Activated naive CD4-positive, alpha-beta T cell treated with anti-CD3 and anti-CD28 coated beads, Interleukin-2, amount 50 U/mL, for 72 hours (primary cell): ENCODE measurements around the gene IGF2R. TPM values are rescaled to one million over a fixed set of nuclear protein-coding genes. Genes with fewer than 3 reads are reported as not detected.
"Not testable (repeated sequence)": the region's sequence is repeated elsewhere in the genome, so short reads cannot be mapped to it uniquely, and the experiment has no call there.

Experiments used
- ATAC-seq, 2 donors: fragments of 150-1000 bp; cut with Tn5 transposase; 2 replicates each; pipeline ENCODE4 v1.10.0; 2021; ENCODE audit warnings: mild to moderate bottlenecking in 2 of 2, moderate library complexity in 2 of 2
- DNase-seq, 2 donors: peaks; one replicate each; pipeline ENCODE4 v3.0.0; 2021 to 2022; ENCODE audit warnings: low spot score in 2 of 2
- H3K27ac Mint-ChIP-seq, 2 donors: one replicate each; pipeline ENCODE4 v1.8.0; 2022; ENCODE audit warnings: mild to moderate bottlenecking in 2 of 2, mixed read lengths in 2 of 2
- H3K36me3 Mint-ChIP-seq, 2 donors: one replicate each; pipeline ENCODE4 v1.8.0; 2022; ENCODE audit warnings: mixed read lengths in 2 of 2
- H3K9me3 Mint-ChIP-seq, 2 donors: one replicate each; pipeline ENCODE4 v1.8.0; 2022; ENCODE audit warnings: mixed read lengths in 2 of 2
- total RNA-seq, 2 donors: library from RNA; stranded (reverse); gene quantifications; one replicate each; pipeline ENCODE4 v1.2.3, GENCODE V29; 2022

The IGF2R gene, protein sequence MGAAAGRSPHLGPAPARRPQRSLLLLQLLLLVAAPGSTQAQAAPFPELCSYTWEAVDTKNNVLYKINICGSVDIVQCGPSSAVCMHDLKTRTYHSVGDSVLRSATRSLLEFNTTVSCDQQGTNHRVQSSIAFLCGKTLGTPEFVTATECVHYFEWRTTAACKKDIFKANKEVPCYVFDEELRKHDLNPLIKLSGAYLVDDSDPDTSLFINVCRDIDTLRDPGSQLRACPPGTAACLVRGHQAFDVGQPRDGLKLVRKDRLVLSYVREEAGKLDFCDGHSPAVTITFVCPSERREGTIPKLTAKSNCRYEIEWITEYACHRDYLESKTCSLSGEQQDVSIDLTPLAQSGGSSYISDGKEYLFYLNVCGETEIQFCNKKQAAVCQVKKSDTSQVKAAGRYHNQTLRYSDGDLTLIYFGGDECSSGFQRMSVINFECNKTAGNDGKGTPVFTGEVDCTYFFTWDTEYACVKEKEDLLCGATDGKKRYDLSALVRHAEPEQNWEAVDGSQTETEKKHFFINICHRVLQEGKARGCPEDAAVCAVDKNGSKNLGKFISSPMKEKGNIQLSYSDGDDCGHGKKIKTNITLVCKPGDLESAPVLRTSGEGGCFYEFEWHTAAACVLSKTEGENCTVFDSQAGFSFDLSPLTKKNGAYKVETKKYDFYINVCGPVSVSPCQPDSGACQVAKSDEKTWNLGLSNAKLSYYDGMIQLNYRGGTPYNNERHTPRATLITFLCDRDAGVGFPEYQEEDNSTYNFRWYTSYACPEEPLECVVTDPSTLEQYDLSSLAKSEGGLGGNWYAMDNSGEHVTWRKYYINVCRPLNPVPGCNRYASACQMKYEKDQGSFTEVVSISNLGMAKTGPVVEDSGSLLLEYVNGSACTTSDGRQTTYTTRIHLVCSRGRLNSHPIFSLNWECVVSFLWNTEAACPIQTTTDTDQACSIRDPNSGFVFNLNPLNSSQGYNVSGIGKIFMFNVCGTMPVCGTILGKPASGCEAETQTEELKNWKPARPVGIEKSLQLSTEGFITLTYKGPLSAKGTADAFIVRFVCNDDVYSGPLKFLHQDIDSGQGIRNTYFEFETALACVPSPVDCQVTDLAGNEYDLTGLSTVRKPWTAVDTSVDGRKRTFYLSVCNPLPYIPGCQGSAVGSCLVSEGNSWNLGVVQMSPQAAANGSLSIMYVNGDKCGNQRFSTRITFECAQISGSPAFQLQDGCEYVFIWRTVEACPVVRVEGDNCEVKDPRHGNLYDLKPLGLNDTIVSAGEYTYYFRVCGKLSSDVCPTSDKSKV (N-terminal part only)
- total RNA-seq: 100 to 1,000 TPM in 1 of 2 donors, 10 to 100 TPM in 1; 73.8 to 105 TPM

DNA sequence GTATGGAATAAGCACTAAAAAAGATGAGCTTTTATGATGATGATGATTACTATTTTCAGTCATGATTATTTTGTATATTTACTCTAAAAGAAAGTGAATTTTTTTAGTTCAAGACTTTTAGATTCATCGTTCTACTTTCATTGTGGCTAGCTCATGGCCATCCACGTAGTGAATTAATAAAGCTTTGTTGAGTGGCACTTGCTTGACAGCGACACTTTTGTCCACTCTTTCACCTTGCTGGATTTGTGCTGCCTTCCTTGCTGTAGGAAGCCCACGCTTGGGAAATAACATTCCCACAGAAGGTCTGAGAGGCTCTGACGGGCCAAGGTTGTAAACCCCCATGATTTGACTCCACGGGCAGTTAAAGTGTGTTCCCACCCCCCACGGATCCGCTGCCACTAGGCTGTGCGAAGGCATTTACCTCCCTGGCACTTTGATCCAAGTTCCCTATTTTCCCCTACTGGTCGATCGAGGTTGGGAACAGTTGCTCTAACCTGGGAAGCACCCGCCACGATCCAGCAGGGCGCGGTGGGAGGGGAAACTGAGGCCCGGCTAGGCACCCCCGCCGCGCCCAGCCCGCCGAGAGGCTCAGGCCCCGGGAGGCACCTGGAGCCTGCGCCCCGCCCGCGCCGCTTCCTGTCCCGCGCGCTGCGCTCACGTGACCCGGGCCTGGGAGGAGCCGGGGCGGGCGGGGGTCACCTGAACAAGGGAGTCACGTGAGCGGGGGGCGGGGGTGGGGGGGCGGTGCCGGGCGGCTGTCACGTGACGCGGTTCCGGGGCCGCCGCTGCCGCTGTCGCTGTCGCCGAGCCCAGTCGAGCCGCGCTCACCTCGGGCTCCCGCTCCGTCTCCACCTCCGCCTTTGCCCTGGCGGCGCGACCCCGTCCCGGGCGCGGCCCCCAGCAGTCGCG, at the start of gene IGF2R:
IGF2R (plus strand) TSS at position 788 of the 909 bp plus-strand sequence. CDS start 165 bp downstream, outside the sequence.
- ATAC-seq (peak; percentile 91 to 94), DNase-seq (peak; percentile 93 to 94)
- no peaks in the 10 kb centered on the region for H3K9me3 Mint-ChIP-seq
- H3K27ac Mint-ChIP-seq: peak within 1 kb of the TSS; percentile 95 to 97
- H3K36me3 Mint-ChIP-seq: peaks cover 13% of the 10 kb centered on the region in 2 donors

DNA sequence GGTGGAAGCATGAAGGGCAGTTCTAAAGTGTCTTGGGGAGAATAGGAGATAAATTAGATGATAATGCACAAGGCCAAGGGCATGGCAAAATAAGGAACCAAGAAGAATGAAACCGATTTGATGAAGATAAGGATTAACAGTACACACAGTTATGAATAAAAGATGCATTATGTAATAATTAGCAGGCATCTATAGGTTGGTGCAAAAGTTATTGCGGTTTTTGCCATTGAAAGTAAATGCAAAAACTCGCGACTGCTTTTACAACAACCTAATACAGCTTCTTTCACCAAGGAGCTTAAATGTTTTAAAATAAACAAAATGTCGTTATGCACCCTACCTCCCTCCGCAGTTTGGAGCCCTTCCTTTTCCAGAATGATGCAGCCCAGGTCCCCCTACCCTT, 49.1 kb upstream of the IGF2R start:
- H3K27ac Mint-ChIP-seq: no peak overlapping the region
- DNase-seq: no peak
- ATAC-seq: no peak
- peaks cover 0 to 16% of the 10 kb centered on the region in 2 donors for H3K9me3 Mint-ChIP-seq
- peaks cover 0 to 17% of the 10 kb centered on the region in 2 donors for H3K36me3 Mint-ChIP-seq

DNA sequence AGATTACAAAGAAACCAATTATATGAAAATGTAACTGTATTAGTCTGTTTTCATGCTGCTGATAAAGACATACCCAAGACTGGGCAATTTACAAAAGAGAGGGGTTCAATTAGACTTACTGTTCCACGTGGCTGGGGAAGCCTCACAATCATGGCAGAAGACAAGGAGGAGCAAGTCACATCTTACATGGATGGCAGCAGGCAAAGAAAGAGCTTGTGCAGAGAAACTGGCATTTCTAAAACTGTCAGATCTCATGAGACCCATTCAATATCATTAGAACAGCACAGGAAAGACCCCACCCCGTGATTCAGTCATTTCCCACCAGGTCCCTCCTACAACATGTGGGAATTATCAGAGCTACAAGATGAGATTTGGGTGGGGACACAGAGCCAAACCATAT, 44.7 kb upstream of the IGF2R start:
- peaks cover 0 to 17% of the 10 kb centered on the region in 2 donors for H3K36me3 Mint-ChIP-seq
- not testable (repeated sequence) for DNase-seq, H3K27ac Mint-ChIP-seq, ATAC-seq
- H3K9me3 Mint-ChIP-seq: peaks cover 0 to 16% of the 10 kb centered on the region in 2 donors

DNA sequence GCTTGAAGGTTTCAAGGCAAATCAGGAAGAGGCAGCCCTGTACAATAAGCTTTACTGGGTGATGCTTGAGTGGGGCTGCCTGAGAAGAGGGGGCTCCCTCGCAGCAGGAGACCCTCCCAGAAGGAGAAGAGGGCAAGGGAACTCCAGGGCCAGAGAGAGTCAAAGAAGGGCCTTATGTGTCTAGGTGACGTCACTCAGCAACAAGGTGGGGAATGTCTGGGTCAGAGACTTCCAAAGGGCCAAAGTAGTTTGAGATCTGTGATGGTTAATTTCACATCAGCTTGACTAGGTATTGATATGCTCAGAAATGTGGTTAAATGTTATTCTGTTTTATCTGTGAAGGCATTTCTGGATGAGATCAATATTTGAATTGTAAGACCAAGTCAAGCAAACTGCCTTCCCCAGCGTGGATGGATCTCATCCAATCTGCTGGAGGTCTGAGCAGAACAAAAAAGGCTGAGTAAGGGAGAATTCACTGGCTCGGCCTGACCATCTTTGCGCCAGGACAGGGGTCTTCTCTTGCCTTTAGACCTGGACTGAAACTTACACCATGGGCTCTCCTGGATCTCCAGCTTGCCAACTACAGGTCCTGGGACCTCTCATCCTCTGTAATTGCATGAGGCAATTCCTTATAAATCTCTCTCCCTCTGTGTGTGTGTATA, 42.2 kb upstream of the IGF2R start:
- ATAC-seq (no peak), DNase-seq (no peak)
- Mint-ChIP-seq H3K36me3 (peaks cover 0 to 11% of the 10 kb centered on the region in 2 donors), H3K9me3 (peaks cover 0 to 16% of the 10 kb centered on the region in 2 donors), H3K27ac (no peak overlapping the region)

DNA sequence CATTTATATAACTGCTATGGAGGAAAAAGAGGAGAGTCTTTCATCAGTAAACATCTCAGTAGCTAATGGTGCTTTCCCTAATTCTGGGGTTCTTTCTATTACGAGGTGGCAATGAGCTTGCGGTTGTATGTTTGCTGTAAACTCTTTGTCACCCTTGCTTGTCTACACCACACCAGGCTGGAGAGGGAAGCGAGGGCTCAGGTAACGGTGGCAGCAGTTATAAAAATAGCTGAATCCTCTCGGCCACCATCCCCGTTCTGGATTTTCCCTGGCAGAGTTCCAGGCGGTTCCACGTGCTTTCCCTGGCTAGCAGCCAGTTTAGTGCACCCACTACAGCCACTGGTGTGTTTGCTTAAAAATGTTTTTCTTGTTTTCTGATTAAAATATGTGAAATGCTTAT, 39.1 kb upstream of the IGF2R start:
- H3K27ac Mint-ChIP-seq: no peak overlapping the region
- DNase-seq: no peak

DNA sequence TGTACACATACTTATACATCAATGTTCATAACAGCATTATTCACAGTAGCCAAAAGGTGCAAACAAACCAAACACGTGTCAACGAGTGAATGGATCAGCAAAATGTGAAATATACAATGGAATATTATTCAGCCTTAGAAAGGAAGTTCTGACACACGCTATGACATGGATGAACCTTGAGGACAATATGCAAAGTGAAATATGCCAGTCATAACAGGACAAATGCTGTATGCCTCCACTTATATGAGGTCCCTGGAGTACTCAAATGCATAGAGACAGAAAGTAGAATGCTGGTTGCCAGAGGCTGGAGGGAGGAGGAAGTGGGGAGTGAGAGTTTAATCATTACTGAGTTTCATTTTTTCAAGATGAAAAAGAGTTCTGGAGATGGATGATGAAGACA, 37.8 kb upstream of the IGF2R start:
- peak; percentile 95 to 97 for ATAC-seq
- peak in 1 of 2 donors; percentile 44 for DNase-seq
- H3K36me3 Mint-ChIP-seq: peaks cover 0 to 9% of the 10 kb centered on the region in 2 donors
- peaks cover 0 to 8% of the 10 kb centered on the region in 2 donors for H3K9me3 Mint-ChIP-seq
- H3K27ac Mint-ChIP-seq: peak overlapping the region; percentile 25 to 85

More for the DNA sequence above, 39.1 kb upstream of the IGF2R start:
- no peak for ATAC-seq
- H3K9me3 Mint-ChIP-seq: no peaks in the 10 kb centered on the region
- no peaks in the 10 kb centered on the region for H3K36me3 Mint-ChIP-seq

DNA sequence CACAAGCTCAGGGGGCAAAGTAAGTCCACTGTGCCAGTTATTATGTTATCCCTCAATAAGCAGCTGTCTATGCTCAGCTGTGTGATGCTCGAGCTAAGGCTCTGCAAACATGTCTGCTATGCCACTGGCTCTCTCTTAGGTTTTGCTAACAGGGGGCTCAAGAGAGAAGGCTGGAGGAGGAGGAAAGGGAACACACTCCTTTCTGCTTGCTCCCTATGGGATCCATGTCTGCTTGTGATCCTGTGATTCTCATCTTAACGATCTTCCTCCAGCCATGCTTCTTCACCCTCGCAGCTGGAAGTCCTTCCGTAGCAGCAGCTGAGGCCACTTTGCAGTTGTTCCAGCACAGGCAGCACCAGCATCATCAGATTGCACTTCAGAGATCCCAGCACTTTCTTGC, 37.0 kb upstream of the IGF2R start:
- DNase-seq (no peak), ATAC-seq (no peak)
- Mint-ChIP-seq H3K36me3 (peaks cover 0 to 14% of the 10 kb centered on the region in 2 donors), H3K9me3 (peaks cover 0 to 8% of the 10 kb centered on the region in 2 donors), H3K27ac (no peak overlapping the region)

DNA sequence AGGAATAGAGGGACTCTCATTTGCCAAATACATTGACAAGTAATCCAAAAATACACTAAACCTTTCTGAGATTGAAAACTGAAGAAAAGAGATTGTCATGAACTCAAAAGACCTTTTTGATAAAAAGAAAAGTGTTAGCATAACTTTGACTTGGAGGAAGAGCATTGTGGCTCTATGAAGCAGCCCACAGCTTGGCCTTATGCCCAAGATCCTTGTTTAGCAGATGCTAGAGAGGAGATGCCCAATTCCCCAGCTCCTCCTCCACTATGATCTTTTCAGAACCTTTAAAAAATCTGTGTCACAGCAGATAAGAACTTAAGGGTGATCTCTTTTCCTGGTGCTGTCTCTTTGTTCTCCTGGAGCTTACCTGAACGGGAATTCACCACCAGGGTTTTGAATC, 35.8 kb upstream of the IGF2R start:
- peaks cover 0 to 14% of the 10 kb centered on the region in 2 donors for H3K36me3 Mint-ChIP-seq
- DNase-seq (no peak), ATAC-seq (no peak)
- H3K27ac Mint-ChIP-seq: no peak overlapping the region
- peaks cover 0 to 8% of the 10 kb centered on the region in 2 donors for H3K9me3 Mint-ChIP-seq

DNA sequence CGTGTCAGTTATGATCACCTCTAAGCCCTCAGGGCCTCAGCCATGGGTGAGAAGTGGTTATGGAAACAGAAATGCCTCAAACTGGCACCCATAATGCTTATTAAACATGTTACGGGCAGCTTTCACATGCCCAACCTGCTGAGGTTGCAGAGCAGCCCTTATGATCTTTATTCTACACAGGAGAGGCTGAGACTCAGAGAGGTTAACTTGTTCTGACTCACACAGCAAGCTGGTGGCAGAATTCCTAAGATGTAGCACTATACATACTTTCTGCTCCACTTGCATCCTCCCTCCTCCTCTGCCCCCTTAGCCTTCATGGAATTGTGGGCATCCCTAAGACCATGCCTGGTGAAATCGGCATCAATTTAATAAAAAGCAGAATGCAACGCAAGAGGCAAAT, 34.7 kb upstream of the IGF2R start:
- ATAC-seq (no peak), DNase-seq (no peak)
- Mint-ChIP-seq H3K27ac (no peak overlapping the region), H3K9me3 (peaks cover 0 to 8% of the 10 kb centered on the region in 2 donors), H3K36me3 (peaks cover 0 to 14% of the 10 kb centered on the region in 2 donors)

DNA sequence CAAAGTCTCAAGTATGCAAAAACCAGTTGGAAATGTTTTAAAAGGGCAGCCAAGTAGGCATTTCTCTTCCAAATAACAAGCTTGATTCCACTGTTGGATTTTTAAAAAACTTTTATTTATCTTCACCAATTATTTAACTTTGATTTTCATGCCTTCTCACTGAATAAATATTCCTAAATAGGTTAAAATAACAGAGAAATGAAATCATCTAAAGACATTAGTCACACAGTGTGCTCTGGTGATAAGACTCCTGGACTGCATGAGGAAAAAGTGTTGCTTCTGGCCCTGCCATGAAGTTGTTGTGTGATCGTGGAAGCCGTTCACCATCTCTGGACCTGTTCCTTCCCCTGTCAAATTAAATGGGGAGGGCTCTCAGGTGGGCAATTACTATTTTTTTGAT, 33.8 kb upstream of the IGF2R start:
- no peak for ATAC-seq
- Mint-ChIP-seq H3K36me3 (peaks cover 0 to 14% of the 10 kb centered on the region in 2 donors), H3K27ac (no peak overlapping the region), H3K9me3 (peaks cover 0 to 8% of the 10 kb centered on the region in 2 donors)
- DNase-seq: no peak

DNA sequence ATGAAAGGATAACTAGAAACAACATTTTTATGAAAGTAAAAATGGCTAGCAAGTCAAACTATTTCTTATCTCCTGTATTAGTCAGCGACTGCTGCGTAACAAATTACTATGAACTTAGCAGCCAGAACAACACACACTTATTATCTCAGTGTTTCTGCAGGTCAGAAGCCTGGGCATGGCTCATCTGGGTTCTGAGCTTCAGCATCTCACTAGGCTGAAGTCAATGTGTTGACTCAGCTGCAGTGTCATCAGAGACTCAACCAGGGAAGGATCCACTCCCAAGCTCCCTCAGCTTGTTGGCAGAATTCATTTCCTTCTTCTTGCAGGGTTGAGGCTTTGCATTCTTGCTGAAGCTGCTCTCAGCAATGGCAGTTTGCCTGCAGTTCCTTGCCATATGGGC, 33.2 kb upstream of the IGF2R start:
- H3K27ac Mint-ChIP-seq: no peak overlapping the region
- peaks cover 0 to 8% of the 10 kb centered on the region in 2 donors for H3K9me3 Mint-ChIP-seq
- no peak for DNase-seq
- peaks cover 0 to 14% of the 10 kb centered on the region in 2 donors for H3K36me3 Mint-ChIP-seq
- ATAC-seq: no peak

DNA sequence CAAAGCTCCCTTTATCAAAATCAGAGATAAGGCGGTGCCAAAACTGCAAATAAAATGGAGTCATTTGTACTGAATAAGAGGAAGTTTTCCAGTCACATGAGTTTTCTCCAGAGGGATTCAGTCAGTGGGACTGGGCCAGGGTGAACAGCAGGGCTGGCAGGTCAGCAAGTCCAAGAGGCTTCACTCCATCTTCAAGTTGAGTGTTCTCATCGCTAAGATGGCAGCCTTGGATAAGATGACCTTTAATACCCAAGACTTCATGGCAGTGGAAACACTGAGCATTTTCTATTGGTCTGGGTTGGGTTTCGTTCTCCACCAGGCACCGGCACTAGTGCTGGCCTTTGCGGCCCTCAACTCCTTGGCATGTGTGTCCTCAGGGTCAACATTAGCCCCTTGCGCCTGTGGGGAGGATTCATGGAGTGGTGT, 29.3 kb upstream of the IGF2R start:
- DNase-seq (no peak), ATAC-seq (no peak)
- H3K27ac Mint-ChIP-seq: no peak overlapping the region
- H3K36me3 Mint-ChIP-seq: peaks cover 0 to 21% of the 10 kb centered on the region in 2 donors
- peaks cover 4 to 10% of the 10 kb centered on the region in 2 donors for H3K9me3 Mint-ChIP-seq

DNA sequence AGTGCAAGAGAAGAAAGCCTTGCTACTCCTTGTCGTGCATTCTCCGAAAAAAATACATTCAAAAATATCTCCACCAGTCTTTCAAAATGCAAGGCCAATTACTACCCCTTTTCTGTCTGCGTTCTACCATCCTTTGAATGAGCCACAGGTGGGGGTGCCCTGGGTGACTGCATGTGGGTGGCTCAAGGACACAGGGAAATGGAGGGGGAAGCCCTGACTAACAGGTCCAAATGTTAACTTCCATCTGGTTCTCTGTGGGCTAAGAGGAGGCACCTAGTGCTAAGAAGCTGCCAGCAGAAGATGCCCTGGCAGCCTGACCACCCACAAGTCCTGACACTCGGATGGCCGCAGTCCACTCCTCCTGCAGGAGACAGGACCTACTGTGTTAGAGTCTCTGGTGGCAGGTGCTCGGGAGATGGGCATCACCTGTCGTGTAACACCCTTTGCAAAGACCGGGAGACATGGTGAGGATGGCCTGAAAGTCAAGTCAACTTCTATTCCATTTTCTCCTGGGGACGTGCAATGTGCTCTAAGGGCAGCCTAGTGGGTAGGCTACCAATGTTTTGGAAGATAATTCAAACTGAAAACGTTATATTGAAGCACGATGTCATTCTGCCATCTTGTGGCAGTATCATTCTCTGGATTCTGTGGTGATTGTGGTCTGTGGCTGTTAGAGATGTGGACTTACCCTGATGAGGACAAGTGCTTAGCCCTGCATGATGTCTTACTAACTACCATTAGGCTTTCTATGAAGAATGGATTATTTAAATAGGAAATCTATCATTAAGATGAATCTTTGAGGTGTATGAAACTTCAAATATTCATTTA, 27.4 kb upstream of the IGF2R start:
- DNase-seq: peak in 1 of 2 donors; percentile 37
- H3K36me3 Mint-ChIP-seq: peaks cover 0 to 13% of the 10 kb centered on the region in 2 donors
- H3K9me3 Mint-ChIP-seq: peaks cover 6 to 8% of the 10 kb centered on the region in 2 donors
- H3K27ac Mint-ChIP-seq: no peak overlapping the region
- ATAC-seq: peak; percentile 92 to 98

DNA sequence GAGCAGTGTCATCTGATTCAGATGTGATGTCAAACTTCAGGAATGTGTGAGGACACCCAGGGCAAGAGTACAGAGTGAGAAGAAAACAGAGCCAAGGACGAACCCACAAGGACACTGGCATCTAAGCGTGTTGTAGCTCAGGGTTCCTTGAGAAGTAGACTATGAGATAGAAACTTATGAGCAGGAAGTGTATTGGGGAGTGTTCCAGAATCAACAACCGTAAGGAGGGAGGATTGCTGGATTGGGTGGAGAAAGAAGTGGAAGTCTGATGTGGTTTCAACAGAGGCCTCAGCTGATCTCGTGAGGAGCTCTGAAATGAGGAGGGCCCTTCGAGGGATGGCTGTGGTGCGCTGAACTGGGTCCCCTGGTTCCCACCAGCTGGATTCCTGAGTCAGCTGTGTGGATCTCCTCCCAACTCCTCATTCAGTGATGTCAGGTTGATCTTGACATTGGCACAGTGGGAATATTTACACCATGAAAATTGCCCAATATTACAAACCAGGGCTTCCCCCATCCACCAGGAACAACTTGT, 25.7 kb upstream of the IGF2R start:
- H3K9me3 Mint-ChIP-seq: peaks cover 6 to 8% of the 10 kb centered on the region in 2 donors
- H3K27ac Mint-ChIP-seq: no peak overlapping the region
- ATAC-seq: no peak
- DNase-seq: no peak
- peaks cover 0 to 12% of the 10 kb centered on the region in 2 donors for H3K36me3 Mint-ChIP-seq
